Endothelial cell of hepatic sinusoid (primary cell): ENCODE data around the gene UROS.

ENCODE experiments used
- in situ Hi-C: cut with HindIII; loops from 2 replicates; pipeline ENCODE4 v1.10.0; 2017; ENCODE audit warnings: low sequenced_read_pairs

UROS gene

DNA sequence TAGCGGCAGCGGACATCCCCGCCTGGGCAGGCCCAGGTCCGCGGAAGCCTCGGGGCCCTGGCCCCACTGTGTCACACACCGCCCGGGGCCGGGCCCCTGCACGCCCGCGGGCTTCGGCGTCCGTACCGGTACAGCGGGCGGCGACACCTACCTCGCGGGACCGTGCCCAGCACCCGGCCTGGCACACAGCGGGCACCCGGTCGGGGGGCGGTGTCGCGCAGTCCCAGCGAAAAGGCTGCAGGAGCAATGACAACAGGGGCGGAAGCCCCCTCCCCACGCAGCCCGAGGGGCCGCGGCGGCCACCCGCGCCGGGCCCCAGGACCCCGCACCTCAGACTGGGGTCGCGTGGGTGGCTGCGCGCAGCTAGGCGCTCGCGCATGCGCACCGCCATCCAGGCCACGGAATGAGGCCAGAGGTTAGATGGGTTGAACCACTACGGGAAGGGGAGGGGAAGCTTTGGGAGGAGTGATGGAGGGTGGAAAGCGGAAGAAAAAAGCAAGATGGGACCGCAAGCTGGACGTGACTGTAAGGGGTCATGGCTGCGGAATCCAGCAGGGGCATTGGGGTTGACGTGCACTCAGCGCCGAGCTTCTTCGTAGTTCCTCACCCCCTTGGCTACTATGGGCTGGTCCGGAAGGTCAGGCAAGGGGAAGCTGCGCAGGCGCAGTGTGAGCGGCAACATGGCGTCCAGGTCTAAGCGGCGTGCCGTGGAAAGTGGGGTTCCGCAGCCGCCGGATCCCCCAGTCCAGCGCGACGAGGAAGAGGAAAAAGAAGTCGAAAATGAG lies at the start of gene UROS, which contains the start of gene BCCIP:
TSS of gene UROS (minus strand) at position 381 of the 785 bp plus-strand sequence. CDS start 6,759 bp downstream, outside the sequence.
TSS of gene BCCIP (plus strand) at position 669 of the 785 bp plus-strand sequence. CDS start at position 681, 12 bp downstream.
- in situ Hi-C loops = no loop called here

DNA sequence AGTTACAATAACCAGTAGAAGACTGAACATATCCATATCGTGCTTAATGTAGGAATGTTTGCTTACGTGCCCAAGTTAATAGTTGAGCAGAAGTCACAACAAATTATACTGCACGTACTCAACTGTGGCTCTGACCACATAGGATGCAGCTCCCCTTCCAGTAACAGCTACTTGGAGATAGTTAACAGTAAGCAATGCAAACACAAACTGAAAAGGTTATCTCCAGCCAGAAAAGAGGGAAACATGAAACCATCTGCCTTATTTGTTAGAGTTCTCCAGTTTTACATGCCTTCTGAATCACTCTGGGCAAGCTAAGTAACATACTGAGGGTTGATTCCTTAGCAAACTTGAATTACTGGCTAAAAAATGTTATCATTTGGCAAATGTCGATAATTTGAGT lies 48.3 kb upstream of the UROS start:
- in situ Hi-C loops = no loop called here

GRCh38 chr10:125868372-125868975 lies 45.4 kb upstream of the UROS start:
- in situ Hi-C loops = no loop called here

- in situ Hi-C loops = no loop called here
Measured at GRCh38 chr10:125866421-125867029, 43.5 kb upstream of the UROS start.

- in situ Hi-C loops = no loop called here
Measured at GRCh38 chr10:125865120-125865519, 42.1 kb upstream of the UROS start.

- in situ Hi-C loops = loop anchor here (5.0 kb wide), 1 partner anchor 78 kb away; no protein-coding TSS in a partner anchor
Measured at GRCh38 chr10:125859128-125859817, 36.2 kb upstream of the UROS start.

GRCh38 chr10:125857185-125857760 lies 34.2 kb upstream of the UROS start:
- in situ Hi-C loops = loop anchor here (5.0 kb wide), 1 partner anchor 80 kb away; no protein-coding TSS in a partner anchor

DNA sequence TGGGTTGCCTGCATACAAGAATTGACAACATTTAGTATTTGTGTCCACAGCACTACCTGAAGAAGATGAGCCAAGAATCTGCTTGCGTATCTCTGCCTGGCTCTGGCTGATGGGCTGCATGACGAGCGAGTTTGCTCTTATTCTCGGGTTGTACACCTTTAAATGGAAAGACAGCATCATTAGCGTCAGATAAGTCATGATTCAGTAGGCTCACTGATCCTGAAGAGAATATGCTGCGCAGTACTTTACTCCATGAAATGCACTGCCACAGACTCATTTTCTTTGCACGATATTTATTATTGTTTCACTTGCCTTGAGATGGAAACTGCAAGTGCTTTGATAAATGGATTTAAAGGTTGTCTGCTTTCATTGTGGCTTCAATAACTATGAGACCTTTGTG lies 29.4 kb upstream of the UROS start:
- in situ Hi-C loops = no loop called here

DNA sequence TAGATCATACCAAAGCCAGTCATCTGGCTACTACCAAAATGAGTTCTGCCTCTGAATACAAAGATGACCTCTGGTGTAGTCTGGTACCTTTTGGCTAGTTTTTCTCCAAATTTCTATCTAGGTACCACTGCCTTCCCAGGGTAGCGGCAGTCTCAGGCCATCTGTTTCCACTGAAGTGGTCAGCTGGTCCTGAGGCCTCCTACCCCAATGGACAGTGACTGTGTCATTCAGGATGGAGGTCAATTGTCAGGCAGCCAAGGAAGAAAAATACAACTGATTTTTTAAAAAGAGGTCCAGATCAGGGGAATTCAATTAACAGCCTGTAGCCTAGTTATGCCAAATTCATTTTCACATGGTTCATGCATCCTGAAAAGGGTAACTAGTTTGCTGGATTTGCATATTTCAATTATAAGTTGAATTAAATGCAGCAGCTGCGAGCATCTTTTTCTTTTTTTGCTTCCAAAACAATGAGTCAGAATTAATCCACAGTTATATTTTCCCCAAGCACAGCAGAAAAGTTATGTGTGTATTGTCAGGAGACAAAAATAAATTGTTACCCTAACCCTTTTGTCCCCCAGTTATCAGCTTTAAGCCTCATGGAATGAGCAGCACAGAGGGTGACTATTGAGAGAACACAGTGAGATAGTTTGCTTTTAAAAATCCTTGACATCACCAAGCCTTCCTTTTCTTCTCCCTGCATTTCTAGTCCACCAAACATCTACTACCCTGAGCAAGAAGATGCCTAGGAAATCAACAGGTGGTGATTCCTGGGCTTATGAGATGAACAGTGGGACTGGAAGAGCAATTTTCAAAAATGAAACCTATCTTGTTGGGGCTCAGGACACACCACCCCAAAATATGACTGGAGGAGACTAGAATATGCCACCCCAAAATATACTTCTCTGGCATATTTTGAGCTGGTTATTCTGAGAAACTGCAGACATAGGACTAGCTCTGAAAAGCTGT lies 28.0 kb upstream of the UROS start:
- in situ Hi-C loops = no loop called here

DNA sequence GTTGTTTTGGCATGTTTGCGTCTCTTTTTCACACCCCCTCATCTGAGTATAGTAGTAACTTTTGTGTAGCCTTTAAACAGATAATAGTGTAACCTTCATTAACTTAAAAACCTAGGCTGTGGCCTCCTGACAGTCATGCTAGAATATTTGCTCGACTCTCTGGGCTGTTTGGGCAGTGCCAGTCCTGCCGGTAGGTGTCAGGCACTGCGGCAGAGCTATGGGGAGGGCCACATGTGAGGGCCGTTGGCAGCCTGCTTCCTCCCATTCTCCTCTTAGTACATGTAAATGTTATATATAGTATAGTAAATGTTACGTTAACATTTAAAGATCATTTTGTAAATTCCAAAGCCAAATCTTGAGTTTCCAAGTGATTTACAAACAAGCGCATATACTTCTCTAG lies 26.4 kb upstream of the UROS start:
- in situ Hi-C loops = no loop called here

DNA sequence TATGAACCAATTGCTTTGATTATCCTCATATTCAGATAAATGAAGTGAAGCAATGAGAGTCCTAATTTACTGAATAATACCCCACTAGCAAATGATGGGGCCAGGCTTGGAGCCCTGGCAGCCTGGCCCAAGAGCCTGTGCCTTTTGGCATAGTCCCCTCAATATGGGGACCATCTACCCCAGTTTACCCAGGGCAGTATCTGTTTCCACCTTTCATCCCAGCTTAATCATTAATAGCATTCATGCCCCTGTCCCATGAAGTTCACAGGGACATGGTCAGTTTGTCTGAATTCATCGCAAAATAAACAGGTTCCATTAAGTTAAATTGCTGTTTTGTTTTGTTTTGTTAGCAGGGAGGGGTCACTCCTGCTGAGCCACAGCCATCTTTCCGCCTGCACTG lies 25.8 kb upstream of the UROS start:
- in situ Hi-C loops = no loop called here

DNA sequence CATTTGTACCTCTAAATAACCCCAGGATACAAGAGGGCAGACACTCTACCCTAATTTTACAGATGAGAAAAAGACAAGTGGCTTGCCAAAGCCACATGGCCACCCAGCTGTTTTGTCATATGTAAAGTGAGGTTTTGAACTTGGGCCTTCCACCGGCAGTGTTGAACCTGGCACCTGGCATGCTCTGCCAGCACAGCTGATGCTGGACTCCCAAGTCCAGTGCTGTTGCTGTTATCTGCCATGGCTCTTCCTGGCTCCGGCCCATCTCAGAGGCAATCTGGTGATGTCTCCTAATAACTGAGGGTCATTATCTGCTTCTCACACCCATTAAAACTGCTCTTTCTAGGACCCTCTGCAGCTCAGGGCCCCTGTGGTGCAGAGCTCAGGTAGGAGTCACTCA lies 25.3 kb upstream of the UROS start:
- in situ Hi-C loops = no loop called here

DNA sequence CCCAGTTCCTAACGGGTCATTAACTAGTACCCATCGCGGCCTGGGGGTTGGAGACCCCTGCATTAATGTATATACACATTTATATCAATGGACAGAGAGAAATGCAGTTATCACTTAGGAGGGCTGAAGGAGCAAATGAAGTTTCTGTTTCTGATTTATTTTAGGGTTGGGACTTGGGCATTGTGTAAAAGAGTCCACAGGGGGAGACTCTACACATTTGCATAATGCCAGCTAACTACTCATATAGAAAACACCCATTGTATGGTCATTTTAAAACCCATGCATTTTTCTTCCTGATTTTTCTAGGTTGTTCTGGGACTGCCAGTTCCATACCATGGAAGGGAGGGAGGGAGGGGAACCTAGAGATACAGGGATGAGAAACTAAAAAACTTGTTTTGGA lies 23.8 kb upstream of the UROS start:
- in situ Hi-C loops = no loop called here

- in situ Hi-C loops = no loop called here
Measured at GRCh38 chr10:125845617-125846016, 22.6 kb upstream of the UROS start.

DNA sequence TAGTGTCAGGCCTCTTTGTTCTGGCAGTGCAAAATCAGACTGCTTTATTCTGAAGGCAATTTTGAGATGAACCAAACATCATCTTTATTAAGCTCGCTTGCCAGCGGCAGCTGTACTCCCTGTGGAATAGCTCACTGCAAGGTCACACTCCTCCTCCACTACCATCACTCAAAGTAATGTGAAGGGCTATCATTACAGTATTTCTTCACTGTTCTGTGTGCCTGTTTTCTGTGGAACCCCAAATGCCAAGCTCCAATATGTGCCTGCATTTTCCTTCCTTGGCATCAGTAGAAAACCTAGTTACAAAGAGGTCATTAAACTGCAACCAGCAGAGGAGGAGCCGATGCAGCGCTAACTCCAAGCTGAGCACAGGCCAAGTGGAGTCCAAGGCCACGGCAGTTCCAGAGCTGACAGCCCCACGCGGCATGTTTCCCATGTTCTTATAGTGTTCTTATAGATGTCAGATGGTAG lies 21.7 kb upstream of the UROS start:
- in situ Hi-C loops = no loop called here

GRCh38 chr10:125843603-125844329 lies 20.7 kb upstream of the UROS start:
- in situ Hi-C loops = no loop called here

GRCh38 chr10:125840955-125841354 lies 17.9 kb upstream of the UROS start:
- in situ Hi-C loops = no loop called here

DNA sequence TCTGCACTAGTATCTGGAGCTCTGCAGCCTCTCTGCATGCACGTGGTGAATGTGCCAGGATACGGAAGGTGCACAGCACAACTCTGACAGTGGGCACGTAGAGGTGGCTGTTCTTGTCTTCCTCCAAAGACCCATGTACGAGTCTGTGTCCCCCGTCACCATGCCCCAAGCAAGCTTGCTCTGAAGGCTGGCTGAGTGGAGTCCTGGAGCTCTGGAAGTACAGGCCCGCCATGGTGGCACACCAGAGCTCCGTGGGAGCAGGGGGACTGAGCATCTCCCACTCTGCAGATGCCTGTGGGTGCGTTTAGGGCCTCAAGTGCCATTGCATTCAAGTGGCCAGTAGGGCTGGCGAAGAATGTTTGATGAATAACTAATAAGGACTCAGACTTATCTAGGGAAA lies 17.3 kb upstream of the UROS start:
- in situ Hi-C loops = no loop called here
